SK-N-SH treated with all-trans-retinoic acid at 6 μM for 48 hours (cell line): ENCODE measurements around the gene PRODH2.

Experiments
- ARNTL ChIP-seq: fragments of 450-650 bp; formaldehyde crosslinking; IDR thresholded peaks from 2 replicates; pipeline ENCODE4 v1.5.0; 2020; ENCODE audit warnings: low read depth, mild to moderate bottlenecking, moderate library complexity, borderline replicate concordance
- CREB5 ChIP-seq: fragments of 250-450 bp; sonication (Bioruptor Pico); IDR thresholded peaks from 2 replicates; pipeline ENCODE4 v1.5.1; 2020; ENCODE audit warnings: low read depth, mild to moderate bottlenecking, moderate library complexity
- GLIS3 ChIP-seq: fragments of 250-450 bp; sonication (Bioruptor Pico); IDR thresholded peaks from 2 replicates; pipeline ENCODE4 v1.5.0; 2020; ENCODE audit warnings: mild to moderate bottlenecking, moderate library complexity
- ISL1 ChIP-seq: fragments of 250-450 bp; sonication (Bioruptor Pico); IDR thresholded peaks from 2 replicates; pipeline ENCODE4 v2.1.2; 2022; ENCODE audit warnings: mild to moderate bottlenecking, moderate library complexity
- OSR1 ChIP-seq: fragments of 250-450 bp; sonication (Bioruptor Pico); IDR thresholded peaks from 2 replicates; pipeline ENCODE4 v1.8.0; 2022; ENCODE audit warnings: moderate library complexity, mild to moderate bottlenecking, inconsistent platforms
- PATZ1 ChIP-seq: fragments of 250-450 bp; sonication (Bioruptor Pico); IDR thresholded peaks from 2 replicates; pipeline ENCODE4 v1.8.0; 2020; ENCODE audit warnings: mild to moderate bottlenecking, moderate library complexity, borderline replicate concordance
- RARB ChIP-seq: fragments of 250-450 bp; sonication (Bioruptor Pico); IDR thresholded peaks from 2 replicates; pipeline ENCODE4 v1.8.0; 2021; ENCODE audit warnings: mild to moderate bottlenecking, moderate library complexity
- SNAI2 ChIP-seq: fragments of 250-450 bp; sonication (Bioruptor Pico); IDR thresholded peaks from 2 replicates; pipeline ENCODE4 v1.5.0; 2020; ENCODE audit warnings: mild to moderate bottlenecking, moderate library complexity
- TOX ChIP-seq: fragments of 250-450 bp; sonication (Bioruptor Pico); IDR thresholded peaks from 2 replicates; pipeline ENCODE4 v1.8.0; 2021; ENCODE audit warnings: mild to moderate bottlenecking, moderate library complexity, borderline replicate concordance
- ZFP3 ChIP-seq: fragments of 250-450 bp; sonication (Bioruptor Pico); IDR thresholded peaks from 2 replicates; pipeline ENCODE4 v1.5.0; 2020; ENCODE audit warnings: mild to moderate bottlenecking, moderate library complexity
- ZFP30 ChIP-seq: fragments of 450-650 bp; formaldehyde crosslinking; IDR thresholded peaks from 2 replicates; pipeline ENCODE4 v1.5.0; 2022; ENCODE audit warnings: mild to moderate bottlenecking, moderate library complexity
- ZNF70 ChIP-seq: fragments of 450-650 bp; formaldehyde crosslinking; IDR thresholded peaks from 2 replicates; pipeline ENCODE4 v1.5.0; 2020; ENCODE audit warnings: mild to moderate bottlenecking, moderate library complexity

GRCh38 chr19:35845215-35846037, 32.8 kb upstream of the PRODH2 start:
- no peak for TF ChIP-seq SNAI2 (CRISPR knock-in tag)
- no peak for TF ChIP-seq OSR1
- TF ChIP-seq RARB (CRISPR knock-in tag): no peak
- no peak for TF ChIP-seq CREB5
- no peak for TF ChIP-seq ZFP30 (CRISPR knock-in tag)
- TF ChIP-seq PATZ1 (CRISPR knock-in tag): no peak
- TF ChIP-seq ISL1 (CRISPR knock-in tag): no peak
- TF ChIP-seq ZNF70 (CRISPR knock-in tag): no peak
- no peak for TF ChIP-seq GLIS3 (CRISPR knock-in tag)
- TF ChIP-seq ARNTL (CRISPR knock-in tag): no peak
- TF ChIP-seq ZFP3 (CRISPR knock-in tag): no peak
- TF ChIP-seq TOX: no peak
